A549 treated with Hydrocortisone at 1 μM for 4 hours (cell line): ENCODE results near the gene NRN1. TPM values are rescaled to one million over a fixed set of nuclear protein-coding genes. Genes with fewer than 3 reads are reported as not detected.

ENCODE experiments used
- total RNA-seq: library from RNA; stranded (reverse); fragments of 200-300 nt; extraction: Qiagen RNA extraction; gene quantifications from 5 replicates; pipeline ENCODE4 v1.2.3, GENCODE V29; 2022

Gene NRN1
- total RNA-seq: 0.38 to 1.0 TPM (median 0.60 TPM) in 5 replicates

GRCh38 chr6:6006428-6007365 is at the start of gene NRN1:
TSS of gene NRN1 (minus strand) at chr6:6006925. CDS start at chr6:6006749, 176 bp downstream.

